Measurements from ENCODE around the gene UBASH3B.

UBASH3B gene

GRCh38 chr11:122678406-122678805 is 22.9 kb downstream of the UBASH3B start:
- DNase-seq (ENCODE audit: low spot score): no peak

- no peak for DNase-seq (ENCODE audit: low spot score)
Measured at GRCh38 chr11:122679466-122679865, 23.9 kb downstream of the UBASH3B start.

- no peak for DNase-seq (ENCODE audit: low spot score)
Measured at GRCh38 chr11:122681070-122681469, 25.5 kb downstream of the UBASH3B start.

GRCh38 chr11:122681735-122682134 is 26.2 kb downstream of the UBASH3B start:
- DNase-seq (ENCODE audit: low spot score): no peak

GRCh38 chr11:122682464-122682863 is 26.9 kb downstream of the UBASH3B start:
- no peak for DNase-seq (ENCODE audit: low spot score)

- DNase-seq (ENCODE audit: low spot score): no peak
Measured at GRCh38 chr11:122685041-122685440, 29.5 kb downstream of the UBASH3B start.

- no peak for DNase-seq (ENCODE audit: low spot score)
Measured at GRCh38 chr11:122686111-122686510, 30.6 kb downstream of the UBASH3B start.

- no peak for DNase-seq (ENCODE audit: low spot score)
Measured at GRCh38 chr11:122690384-122690783, 34.9 kb downstream of the UBASH3B start.

- no peak for DNase-seq (ENCODE audit: low spot score)
Measured at GRCh38 chr11:122690801-122691548, 35.5 kb downstream of the UBASH3B start.

- no peak for DNase-seq (ENCODE audit: low spot score)
Measured at GRCh38 chr11:122691549-122692150, 36.1 kb downstream of the UBASH3B start.

- no peak for DNase-seq (ENCODE audit: low spot score)
Measured at GRCh38 chr11:122692444-122692843, 36.9 kb downstream of the UBASH3B start.

- no peak for DNase-seq (ENCODE audit: low spot score)
Measured at GRCh38 chr11:122695076-122695615, 39.6 kb downstream of the UBASH3B start.

GRCh38 chr11:122696662-122697061 is 41.1 kb downstream of the UBASH3B start:
- DNase-seq (ENCODE audit: low spot score): no peak

- no peak for DNase-seq (ENCODE audit: low spot score)
Measured at GRCh38 chr11:122697636-122698167, 42.2 kb downstream of the UBASH3B start.

- no peak for DNase-seq (ENCODE audit: low spot score)
Measured at GRCh38 chr11:122698392-122698791, 42.9 kb downstream of the UBASH3B start.

GRCh38 chr11:122700666-122701065 is 45.1 kb downstream of the UBASH3B start:
- DNase-seq (ENCODE audit: low spot score): no peak

GRCh38 chr11:122701143-122701542 is 45.6 kb downstream of the UBASH3B start:
- no peak for DNase-seq (ENCODE audit: low spot score)

- no peak for DNase-seq (ENCODE audit: low spot score)
Measured at GRCh38 chr11:122703541-122704272, 48.2 kb downstream of the UBASH3B start.

GRCh38 chr11:122705396-122705795 is 49.9 kb downstream of the UBASH3B start:
- DNase-seq (ENCODE audit: low spot score): no peak

GRCh38 chr11:122706291-122707088 is 51.0 kb downstream of the UBASH3B start:
- no peak for DNase-seq (ENCODE audit: low spot score)

- DNase-seq (ENCODE audit: low spot score): no peak
Measured at GRCh38 chr11:122707111-122707510, 51.6 kb downstream of the UBASH3B start.

Data from SK-N-DZ (cell line).